Stimulated activated CD8-positive, alpha-beta memory T cell treated with anti-CD3 and anti-CD28 coated beads, Interleukin-7, amount 100 ng/mL, for 4 hours (primary cell): ENCODE measurements around the gene C1orf167.

ENCODE experiments used
- DNase-seq, 2 donors: peaks; one replicate each; pipeline ENCODE4 v3.0.0-alpha.2; 2020; ENCODE audit warnings: low read depth in 2 of 2

C1orf167 gene

GRCh38 chr1:11784993-11785769, 23.2 kb downstream of the C1orf167 start:
- DNase-seq, result peak in 1 of 2 donors; percentile 26

GRCh38 chr1:11786168-11786567, 24.2 kb downstream of the C1orf167 start:
- no peak for DNase-seq

DNA sequence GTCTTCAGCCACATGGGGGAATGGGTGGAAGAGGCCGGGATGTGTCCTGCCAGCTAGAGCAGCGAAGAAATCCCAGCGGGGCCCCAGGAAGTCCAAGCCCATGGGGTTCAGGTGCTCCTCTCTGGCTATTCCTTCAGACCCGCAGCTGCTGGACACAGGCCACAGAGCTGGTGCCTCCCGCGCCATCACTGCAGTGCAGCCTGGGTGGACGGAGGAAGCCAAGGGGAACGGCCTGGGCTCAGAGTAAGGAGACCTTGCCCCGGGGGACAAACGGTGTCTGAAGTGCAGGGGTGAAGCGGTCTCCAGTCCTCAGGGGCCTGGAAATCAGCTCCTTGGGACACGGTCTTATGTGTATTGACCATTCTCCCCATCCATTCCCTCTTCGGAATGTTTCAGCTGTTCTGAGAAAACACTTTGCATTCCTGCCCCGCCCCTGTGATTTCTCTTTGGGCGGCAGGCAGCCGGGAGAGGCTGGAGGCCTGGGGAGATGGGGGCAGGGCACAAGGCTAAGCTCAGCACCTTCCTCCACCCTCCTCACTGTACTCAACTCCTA, 25.3 kb downstream of the C1orf167 start:
- DNase-seq, result no peak

GRCh38 chr1:11787804-11788436, 25.9 kb downstream of the C1orf167 start:
- DNase-seq, result no peak

- no peak for DNase-seq
Measured at GRCh38 chr1:11788549-11789053, 26.6 kb downstream of the C1orf167 start.

GRCh38 chr1:11789126-11790067, 27.4 kb downstream of the C1orf167 start:
- DNase-seq, result no peak

GRCh38 chr1:11790101-11790879, 28.3 kb downstream of the C1orf167 start:
- DNase-seq, result no peak

GRCh38 chr1:11790880-11791715, 29.1 kb downstream of the C1orf167 start:
- no peak for DNase-seq

- no peak for DNase-seq
Measured at GRCh38 chr1:11792106-11792505, 30.1 kb downstream of the C1orf167 start.

DNA sequence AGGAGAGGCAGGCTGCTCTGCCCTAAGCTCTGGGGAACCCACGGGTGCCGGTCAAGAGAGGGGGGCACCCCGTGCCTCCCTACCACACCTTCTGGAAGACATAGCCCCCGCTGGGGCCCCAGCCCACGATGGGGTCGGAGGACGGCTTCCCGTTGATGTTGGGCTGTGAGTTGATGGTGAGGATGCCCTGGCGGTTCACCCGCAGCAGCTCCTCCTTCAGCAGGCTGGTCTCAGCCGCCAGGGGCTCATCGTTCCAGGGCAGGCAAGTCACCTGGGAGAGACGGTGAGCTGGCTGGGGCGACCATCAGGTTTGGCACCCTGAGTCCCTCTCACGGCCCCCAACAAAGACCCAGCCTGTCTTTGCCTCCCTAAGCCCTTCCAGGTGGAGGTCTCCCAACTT, 31.8 kb downstream of the C1orf167 start:
- DNase-seq, result no peak

GRCh38 chr1:11794446-11795237, 32.6 kb downstream of the C1orf167 start:
- no peak for DNase-seq

DNA sequence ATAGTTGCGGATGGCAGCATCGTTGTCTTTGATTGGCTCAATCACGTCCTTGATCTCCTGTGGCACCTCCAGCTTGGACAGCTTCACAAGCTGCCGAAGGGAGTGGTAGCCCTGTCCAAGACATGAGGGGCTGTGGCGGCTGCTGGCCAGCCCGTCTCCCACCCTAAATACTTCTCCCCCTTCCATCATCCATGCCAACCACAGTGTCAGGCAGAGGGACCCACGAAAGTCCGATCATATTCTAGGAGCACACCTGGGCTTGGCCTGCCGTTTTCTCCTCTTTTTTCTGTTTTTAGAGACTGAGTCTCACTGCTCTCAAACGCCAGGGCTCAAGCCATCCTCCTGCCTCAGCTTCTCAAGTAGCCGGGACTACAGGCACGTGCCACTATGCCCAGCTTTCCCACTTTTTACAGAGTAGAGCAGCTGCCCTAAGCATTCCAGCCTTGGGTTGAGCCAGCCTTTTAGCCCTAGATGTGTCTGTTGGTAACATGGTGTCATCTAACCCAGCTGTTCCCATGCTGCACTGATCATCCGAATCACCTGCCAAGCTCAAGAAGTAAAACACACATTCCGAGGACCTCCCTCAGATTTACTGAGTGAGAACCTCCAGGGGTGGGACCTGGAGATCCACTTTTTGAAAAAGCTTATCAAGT, 33.4 kb downstream of the C1orf167 start:
- DNase-seq, result no peak

DNA sequence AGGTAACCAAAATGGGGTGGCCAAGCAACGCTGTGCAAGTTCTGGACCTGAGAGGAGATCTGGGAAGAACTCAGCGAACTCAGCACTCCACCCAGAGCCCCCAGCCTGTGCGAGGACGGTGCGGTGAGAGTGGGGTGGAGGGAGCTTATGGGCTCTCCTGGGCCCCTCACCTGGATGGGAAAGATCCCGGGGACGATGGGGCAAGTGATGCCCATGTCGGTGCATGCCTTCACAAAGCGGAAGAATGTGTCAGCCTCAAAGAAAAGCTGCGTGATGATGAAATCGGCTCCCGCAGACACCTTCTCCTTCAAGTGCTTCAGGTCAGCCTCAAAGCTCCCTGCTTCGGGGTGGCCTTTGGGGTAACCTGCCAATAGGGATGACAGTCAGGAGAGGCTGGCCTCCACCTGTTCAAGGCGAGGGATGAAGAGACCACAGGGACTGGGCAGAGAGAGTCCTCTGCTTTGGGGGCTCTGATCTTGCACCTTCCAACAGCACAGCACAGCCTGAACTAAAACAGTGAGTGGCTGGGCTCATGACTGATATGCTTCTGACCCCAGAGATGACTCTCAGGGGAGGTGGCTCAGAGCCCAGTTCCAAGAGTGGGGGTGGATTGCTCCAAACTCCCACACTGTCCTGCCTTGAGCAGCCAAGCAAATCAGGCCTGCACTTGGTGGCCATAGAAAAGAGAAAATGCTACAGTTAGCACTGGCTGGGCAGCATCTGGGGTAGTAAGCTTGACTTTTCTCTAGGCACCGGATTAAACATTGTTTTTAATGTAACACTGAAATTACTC, 34.2 kb downstream of the C1orf167 start:
- DNase-seq, result no peak

- no peak for DNase-seq
Measured at GRCh38 chr1:11797525-11798216, 35.7 kb downstream of the C1orf167 start.

DNA sequence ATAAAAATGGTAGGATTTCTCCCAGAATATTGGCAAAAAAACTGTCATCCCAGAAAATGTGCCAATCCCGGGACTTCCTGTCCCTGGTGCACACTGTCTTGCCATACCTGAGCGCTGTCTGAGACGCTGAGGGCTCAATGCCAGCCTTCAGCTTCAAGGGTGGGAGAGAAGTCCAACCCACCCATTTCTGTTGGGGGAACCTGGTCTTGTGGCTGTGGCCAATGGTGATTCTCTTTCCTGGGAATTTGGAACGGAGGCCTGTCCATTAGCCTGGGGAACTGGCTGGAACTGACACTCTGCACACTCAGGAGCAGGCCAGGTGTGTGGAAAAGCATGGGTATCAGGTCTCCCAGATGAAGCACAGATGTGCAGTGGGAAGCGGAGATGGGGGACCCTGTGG, 37.1 kb downstream of the C1orf167 start:
- no peak for DNase-seq

- no peak for DNase-seq
Measured at GRCh38 chr1:11799896-11800295, 37.9 kb downstream of the C1orf167 start.

GRCh38 chr1:11800391-11800755, 38.4 kb downstream of the C1orf167 start:
- no peak for DNase-seq
